GM21717 (cell line): ENCODE measurements around the gene SPATS2.
A peak's percentile ranks its signal among the peaks of the same experiment; 100 is the strongest.
"Not testable (repeated sequence)": the region's sequence is repeated elsewhere in the genome, so short reads cannot be mapped to it uniquely, and the experiment has no call there.

Experiments used
- ATAC-seq: cut with Tn5 transposase; IDR thresholded peaks from one replicate; pipeline ENCODE4 v1.9.1; 2021; ENCODE audit warnings: mild to moderate bottlenecking, moderate library complexity; ENCODE audit not compliant: unreplicated experiment

SPATS2 gene

GRCh38 chr12:49403971-49404450 is 36.7 kb downstream of the SPATS2 start:
- ATAC-seq = no peak

- no peak for ATAC-seq
These were observed 37.7 kb downstream of the SPATS2 start for GRCh38 chr12:49404956-49405355.

DNA sequence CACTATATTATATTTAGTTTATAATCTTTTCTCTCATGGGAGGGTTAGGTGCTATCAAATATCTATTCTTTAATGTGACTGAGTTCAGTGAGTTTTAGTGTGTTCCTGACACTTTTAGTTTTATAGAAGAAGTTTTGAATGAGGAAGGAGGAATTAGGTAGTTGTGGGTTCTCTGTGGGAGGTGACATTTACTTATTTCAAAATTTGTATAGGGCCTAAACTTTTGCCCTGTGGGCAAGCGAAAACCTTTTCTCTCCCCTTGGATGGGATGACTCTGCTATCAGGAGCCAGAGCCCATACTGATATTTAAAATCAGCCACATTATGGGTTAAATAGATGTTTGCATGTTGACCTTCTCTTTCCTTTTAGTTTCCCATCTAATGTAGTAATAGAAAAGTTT is 43.6 kb downstream of the SPATS2 start:
- no peak for ATAC-seq

DNA sequence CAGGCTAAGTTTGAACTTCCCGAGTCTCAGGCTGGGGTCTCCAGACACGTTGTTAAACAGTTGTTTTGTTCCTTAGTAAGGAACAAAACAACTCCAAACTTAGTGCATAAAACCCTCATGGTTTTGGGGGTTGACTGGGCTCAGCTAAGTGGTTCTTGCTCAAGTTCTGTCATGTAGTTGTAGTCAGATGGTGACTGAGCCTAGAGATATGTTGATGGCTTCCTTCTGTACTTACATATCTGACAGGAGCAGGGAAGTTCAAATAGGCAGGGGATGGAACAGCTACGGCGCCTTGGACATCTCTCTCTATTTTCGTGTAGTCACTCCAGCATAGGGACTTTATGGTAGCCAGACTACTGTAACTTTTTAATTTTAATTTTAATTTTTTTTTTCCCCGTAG is 45.7 kb downstream of the SPATS2 start:
- no peak for ATAC-seq

- ATAC-seq = no peak
These were observed 46.5 kb downstream of the SPATS2 start for GRCh38 chr12:49413796-49414195.

DNA sequence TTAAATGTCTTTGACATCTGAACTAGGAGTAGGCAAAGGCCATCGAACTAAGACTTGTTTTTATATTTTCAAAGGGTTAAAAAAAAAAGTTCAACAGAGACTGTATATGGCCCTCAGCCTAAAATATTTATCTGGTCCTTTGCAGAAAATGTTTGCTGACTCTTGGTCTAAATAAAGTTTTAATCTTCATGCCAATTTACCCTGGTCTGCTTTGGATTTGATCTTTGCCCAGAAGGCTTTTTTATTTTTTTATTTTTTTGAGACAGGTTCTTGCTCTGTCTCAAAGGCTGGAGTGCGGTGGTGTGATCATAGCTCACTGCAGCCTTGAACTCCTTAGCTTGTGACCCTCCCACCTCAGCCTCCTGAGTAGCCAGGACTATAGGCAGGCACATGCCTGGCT is 47.1 kb downstream of the SPATS2 start:
- no peak for ATAC-seq

DNA sequence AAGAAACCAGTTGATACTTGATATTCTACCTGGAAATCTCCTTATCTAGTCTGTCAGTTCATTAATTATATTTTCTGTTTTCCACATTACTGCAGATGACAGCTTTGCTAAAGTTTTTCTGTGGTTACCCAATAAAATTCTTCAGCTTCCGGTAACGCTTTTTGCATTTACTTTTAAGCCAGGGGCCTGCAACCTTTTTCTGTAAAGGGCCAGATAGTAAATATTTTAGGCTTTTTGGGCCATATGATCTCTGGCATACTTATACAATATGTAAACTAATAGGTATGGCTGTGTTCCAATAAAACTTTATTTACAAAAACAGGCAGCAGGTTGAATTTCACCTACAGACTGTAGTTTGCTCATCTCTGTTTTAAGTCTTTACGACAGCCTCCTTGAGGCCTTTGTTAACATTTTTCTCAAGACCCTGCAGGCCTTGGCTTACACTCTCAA is 48.3 kb downstream of the SPATS2 start:
- ATAC-seq = no peak

- ATAC-seq = no peak
These were observed 49.6 kb downstream of the SPATS2 start for GRCh38 chr12:49416892-49417291.

DNA sequence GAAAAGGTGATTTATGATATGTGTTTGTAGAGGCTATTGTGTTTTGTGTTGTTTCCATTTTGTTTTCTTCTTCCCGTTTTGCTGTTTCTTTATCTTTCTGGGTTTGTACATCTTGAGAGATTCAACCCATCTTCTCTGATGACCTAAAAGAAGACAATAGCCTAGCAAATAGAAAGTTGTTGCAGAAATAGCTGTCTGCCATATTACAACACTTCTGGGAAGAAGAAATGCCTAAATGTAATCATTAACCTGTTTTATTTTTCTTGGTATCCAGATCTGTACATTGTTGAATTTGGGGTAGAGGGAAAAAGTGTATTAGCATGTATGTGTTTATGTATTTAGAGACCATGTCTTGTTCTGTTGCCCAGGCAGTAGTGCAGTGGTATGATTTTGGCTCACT is 50.3 kb downstream of the SPATS2 start:
- ATAC-seq = no peak

DNA sequence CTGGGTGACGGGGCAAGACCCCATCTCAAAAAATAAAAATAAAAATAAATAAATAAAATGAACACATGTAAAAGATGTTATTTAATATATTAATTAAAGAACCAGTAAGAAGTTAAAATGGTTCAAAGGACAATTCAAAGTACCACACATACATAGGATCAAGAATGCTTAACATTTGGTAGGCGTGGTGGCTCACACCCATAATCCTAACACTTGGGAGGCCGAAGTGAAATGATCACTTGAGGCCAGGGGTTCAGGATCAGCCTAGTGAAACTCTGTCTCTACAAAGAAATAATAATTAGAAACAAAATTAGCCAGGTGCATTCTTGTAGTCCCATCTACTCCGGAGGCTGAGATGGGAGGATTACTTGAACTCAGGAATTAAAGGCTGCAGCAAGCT is 53.3 kb downstream of the SPATS2 start:
- ATAC-seq = no peak

- no peak for ATAC-seq
These were observed 54.9 kb downstream of the SPATS2 start for GRCh38 chr12:49422114-49422513.

DNA sequence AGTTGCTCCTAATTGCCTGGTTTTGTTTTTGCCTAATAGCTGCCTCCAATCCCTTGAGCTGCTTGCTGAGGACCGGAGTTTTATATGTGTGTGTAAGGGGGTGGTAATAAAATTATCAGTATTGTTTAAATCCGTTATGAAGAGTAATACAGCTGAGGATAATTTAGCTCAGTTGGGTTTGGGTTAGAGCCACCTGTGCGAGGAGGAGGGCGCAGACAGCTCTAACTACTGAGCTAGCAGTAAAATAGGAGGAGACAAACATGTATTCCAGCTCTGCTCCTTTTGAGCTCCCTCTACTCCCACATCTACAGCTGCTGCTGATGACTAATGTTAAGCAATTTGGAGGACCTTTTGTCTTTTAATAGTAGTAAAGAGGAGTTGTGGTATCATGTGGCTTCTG is 61.5 kb downstream of the SPATS2 start:
- no peak for ATAC-seq

DNA sequence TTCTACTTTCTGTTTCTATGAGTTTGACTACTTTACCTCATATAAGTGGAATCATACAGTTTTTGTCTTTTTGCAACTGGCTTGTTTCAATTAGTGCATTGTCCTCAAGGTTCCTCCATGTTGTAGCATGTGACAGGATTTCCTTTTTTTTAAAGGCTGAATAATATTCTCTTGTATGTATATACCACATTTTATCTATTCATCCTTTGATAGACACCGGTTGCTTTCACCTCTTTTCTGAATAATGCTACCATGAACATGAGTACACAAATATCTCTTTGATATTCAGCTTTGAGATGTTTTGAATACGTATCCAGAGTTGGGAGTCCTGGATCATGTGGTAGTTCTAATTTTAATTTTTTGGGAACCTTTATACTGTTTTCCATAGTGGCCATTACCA is 65.4 kb downstream of the SPATS2 start:
- ATAC-seq = no peak

DNA sequence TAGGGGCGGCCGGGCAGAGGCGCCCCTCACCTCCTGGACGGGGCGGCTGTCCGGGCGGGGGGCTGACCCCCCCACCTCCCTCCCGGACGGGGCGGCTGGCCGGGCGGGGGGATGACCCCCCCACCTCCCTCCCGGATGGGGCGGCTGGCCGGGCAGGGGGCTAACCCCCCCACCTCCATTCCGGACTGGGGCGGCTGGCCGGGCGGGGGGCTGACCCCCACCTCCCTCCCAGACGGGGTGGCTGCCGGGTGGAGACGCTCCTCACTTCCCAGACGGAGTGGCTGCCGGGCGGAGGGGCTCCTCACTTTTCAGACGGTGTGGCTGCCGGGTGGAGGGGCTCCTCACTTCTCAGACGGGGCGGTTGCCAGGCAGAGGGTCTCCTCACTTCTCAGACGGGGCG is 69.5 kb downstream of the SPATS2 start:
- ATAC-seq = not testable (repeated sequence)

DNA sequence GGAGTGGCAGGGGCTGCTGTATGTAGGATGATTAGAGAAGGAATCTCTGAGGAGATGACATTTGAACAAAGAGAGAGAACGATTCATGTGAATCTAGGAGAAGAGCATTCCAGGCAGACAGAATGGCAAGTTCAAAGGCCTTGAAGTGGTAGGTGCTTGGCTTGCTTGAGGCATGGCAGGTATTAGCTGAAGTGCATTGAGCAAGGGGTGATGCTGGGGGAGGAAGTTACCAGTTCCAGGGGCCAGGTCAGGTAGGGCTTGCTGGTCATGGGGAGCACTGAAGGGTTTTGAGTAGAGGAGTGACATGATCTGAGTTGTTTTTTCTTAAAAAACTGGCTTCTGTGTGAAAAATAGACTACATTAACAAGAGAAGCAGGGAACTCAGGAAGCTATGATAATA is 71.8 kb downstream of the SPATS2 start:
- no peak for ATAC-seq

GRCh38 chr12:49440035-49440434 is 72.8 kb downstream of the SPATS2 start:
- ATAC-seq = no peak

- no peak for ATAC-seq
These were observed 75.7 kb downstream of the SPATS2 start for GRCh38 chr12:49442915-49443314.

- ATAC-seq = no peak
These were observed 79.3 kb downstream of the SPATS2 start for GRCh38 chr12:49446571-49446970.

DNA sequence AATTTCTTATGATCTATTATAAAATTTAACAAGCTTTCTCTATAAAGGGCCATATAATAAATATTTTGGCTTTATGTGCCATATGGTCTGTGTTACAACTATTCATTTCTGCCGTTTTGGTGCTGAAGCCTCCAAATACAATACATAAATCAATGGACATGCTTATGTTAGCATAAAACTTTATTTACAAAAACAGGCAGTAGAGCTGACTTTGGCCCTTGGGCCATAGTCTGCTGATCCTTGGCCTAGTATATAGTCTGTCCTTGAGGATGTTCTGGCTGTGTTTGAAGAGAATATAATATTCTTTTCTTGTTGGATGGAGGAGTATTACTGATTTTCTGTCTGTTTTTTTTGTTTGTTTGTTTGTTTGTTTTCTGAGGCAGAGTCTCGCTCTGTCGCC is 81.6 kb downstream of the SPATS2 start:
- no peak for ATAC-seq

DNA sequence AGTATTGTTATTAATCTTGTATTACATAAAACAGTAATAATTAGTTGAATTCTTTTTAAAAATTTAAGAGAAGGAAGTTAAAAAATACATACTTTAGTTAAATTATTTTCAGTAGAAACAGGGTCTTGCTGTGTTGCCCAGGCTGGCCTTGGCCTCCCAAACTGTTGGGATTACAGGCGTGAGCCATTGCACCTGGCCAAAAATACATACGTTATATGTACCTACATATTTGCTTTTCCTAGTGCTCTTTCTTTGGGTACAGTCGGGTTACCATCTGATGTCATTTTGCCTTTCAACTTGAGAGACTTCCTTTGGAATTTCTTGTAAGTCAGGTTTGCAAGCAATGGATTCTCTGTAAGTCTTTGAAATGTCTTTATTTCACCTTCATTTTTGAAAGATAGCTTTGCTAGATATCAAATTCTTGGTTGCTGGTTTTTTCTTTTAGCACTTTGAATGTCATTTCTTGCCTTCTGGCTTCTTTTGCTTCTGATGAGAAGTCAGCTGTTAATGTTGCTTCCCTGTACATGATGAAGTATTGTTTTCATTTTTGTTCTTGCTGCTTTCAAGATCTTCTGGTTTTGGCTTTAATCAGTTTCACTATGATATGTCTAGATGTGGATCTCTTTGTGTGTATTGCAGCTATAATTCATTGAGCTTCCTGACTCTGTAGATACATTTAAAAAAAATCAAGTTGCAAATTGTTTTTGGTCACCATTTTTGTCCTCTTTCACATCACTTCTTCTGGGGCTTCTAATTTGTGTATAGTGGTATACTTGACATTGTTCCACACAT is 84.4 kb downstream of the SPATS2 start:
- peak; percentile 70 for ATAC-seq

GRCh38 chr12:49455501-49455900 is 88.2 kb downstream of the SPATS2 start:
- no peak for ATAC-seq

DNA sequence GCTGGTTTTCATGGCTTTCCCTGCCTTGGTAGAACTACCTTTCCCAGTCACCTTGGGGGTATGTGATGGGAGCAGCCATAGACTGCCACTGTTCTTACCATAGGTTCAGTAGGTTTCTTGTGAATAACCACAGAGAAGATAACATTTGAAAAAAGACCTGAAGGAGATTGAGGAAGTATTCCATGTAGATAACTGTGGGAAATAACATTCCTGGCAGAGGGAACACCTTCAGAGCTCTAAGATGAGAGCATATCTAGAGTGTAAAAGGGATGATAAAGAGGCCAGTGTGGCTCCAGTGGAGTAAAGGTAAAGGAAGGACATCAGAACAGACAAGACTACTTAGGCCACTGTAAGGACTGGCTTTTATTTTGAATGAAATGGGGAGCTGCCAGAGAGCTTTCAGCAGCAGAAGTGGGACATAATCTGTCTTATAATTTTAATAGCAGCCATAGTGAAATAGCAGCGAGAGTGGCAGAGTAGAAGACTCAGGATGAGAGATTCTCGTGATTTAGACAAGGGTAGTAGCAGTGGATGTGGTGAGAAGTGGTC is 88.9 kb downstream of the SPATS2 start:
- ATAC-seq = no peak

DNA sequence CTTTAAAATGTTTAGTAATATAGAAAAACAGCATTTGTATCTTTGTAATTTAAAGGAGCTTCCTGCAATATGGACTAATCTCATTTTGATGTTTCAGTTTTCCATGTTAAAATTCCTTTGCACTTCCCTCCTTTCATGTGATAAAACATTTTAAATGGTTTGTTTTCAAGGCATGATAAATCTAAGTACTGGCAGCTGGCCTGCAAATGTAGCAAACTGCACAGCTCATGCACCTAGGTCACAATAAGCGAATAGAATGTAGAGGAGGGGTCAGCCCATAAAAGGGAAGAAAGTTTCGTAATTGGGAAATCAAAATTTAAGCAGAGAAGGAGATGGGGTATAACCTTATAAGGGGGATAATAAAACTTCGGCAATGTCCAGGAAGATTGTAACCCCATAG is 91.6 kb downstream of the SPATS2 start:
- ATAC-seq = no peak
